Endothelial cell of umbilical vein (primary cell): ENCODE measurements around the gene SPATA2L. TPM values are rescaled to one million over a fixed set of nuclear protein-coding genes. Genes with fewer than 3 reads are reported as not detected.
A peak's percentile ranks its signal among the peaks of the same experiment; 100 is the strongest.

ENCODE experiments used
- BruUV-seq: library from RNA; stranded (reverse); fragments of 400-500 nt; replicated peaks from 2 replicates; lab custom pipeline; 2021; lab: Mats Ljungman, UMichigan
- CTCF ChIA-PET: fragments of 300-600, 350-600 bp; sonication (Branson Sonifier 250); formaldehyde crosslinking; loops from one replicate; lab custom pipeline; 2021; ENCODE audit warnings: antibody characterized with exemption, inconsistent platforms; lab: Charles Lee
- POLR2A ChIA-PET: fragments of 300-600, 350-600 bp; sonication (Branson Sonifier 250); formaldehyde crosslinking; loops from one replicate; lab custom pipeline; 2021; ENCODE audit warnings: antibody characterized with exemption, inconsistent platforms; lab: Charles Lee
- DNase-seq: peaks from one replicate; pipeline ENCODE4 v3.0.0-alpha.2; 2011; ENCODE audit warnings: low read depth, low spot score
- FAIRE-seq: peaks from 2 replicates; lab custom pipeline; 2011; peaks lifted over from hg19 to GRCh38; lab: Jason Lieb, UNC
- H2AFZ ChIP-seq: 2 replicates; pipeline ENCODE4 v1.6.0; 2012; ENCODE audit warnings: low read depth, low read length, control low read depth, inconsistent platforms
- H3K27ac ChIP-seq: 2 replicates; pipeline ENCODE4 v1.5.1; 2011; ENCODE audit warnings: low read depth, mild to moderate bottlenecking, control low read depth, low read length, moderate library complexity; ENCODE audit not compliant: insufficient read depth
- H3K27me3 ChIP-seq, 2 experiments: 2 replicates each; pipeline versions ENCODE4 v1.6.0 to v1.6.1; 2011; ENCODE audit warnings: low read length in 2 of 2, mixed read lengths in 1 of 2; ENCODE audit not compliant: control insufficient read depth in 2 of 2, insufficient read depth in 2 of 2
- H3K36me3 ChIP-seq, 2 experiments: 2 replicates in 1 of 2; 3 replicates in 1 of 2; pipeline ENCODE4 v1.5.1; 2011; ENCODE audit warnings: low read length in 2 of 2, mild to moderate bottlenecking in 1 of 2, moderate library complexity in 1 of 2; ENCODE audit not compliant: control insufficient read depth in 2 of 2, insufficient read depth in 2 of 2; ENCODE audit errors: extremely low read depth in 1 of 2
- H3K4me1 ChIP-seq: 3 replicates; pipeline ENCODE4 v1.5.1; 2011; ENCODE audit warnings: mild to moderate bottlenecking, low read length; ENCODE audit not compliant: control insufficient read depth, insufficient read depth; ENCODE audit errors: extremely low read depth
- H3K4me2 ChIP-seq: 2 replicates; pipeline ENCODE4 v1.6.1; 2011; ENCODE audit warnings: low read length, control low read depth, mixed read lengths; ENCODE audit not compliant: insufficient read depth
- H3K4me3 ChIP-seq, 3 experiments: fragments of 200-600 bp in 1 of 3; sonication (generic), shearing (Covaris generic) in 1 of 3; replicated peaks in 1 of 3; 2 replicates each; pipeline ENCODE4 v1.5.1; 2011 to 2016; ENCODE audit warnings: control low read depth in 3 of 3, low read length in 3 of 3, mild to moderate bottlenecking in 2 of 3, inconsistent platforms in 1 of 3, low read depth in 1 of 3, moderate library complexity in 1 of 3; ENCODE audit not compliant: insufficient read depth in 1 of 3
- H3K79me2 ChIP-seq: 2 replicates; pipeline ENCODE4 v1.6.0; 2012; ENCODE audit warnings: low read length, inconsistent platforms; ENCODE audit not compliant: control insufficient read depth, insufficient read depth
- H3K9ac ChIP-seq: replicated peaks from 2 replicates; pipeline ENCODE3; 2011; ENCODE audit warnings: low read length, control low read depth; ENCODE audit not compliant: insufficient read depth; ENCODE audit errors: extremely low read depth
- H3K9me1 ChIP-seq: replicated peaks from 3 replicates; pipeline ENCODE4 v1.6.0; 2011; ENCODE audit warnings: mild to moderate bottlenecking, low read length; ENCODE audit not compliant: control insufficient read depth, insufficient read depth; ENCODE audit errors: extremely low read depth
- H3K9me3 ChIP-seq: replicated peaks from 2 replicates; pipeline ENCODE4 v1.5.1; 2012; ENCODE audit warnings: low read length, inconsistent platforms; ENCODE audit not compliant: control insufficient read depth, insufficient read depth
- H4K20me1 ChIP-seq: replicated peaks from 2 replicates; pipeline ENCODE3; 2011; ENCODE audit warnings: mild to moderate bottlenecking, low read length; ENCODE audit not compliant: control insufficient read depth, insufficient read depth; ENCODE audit errors: extremely low read depth
- EZH2 ChIP-seq: IDR thresholded peaks from 2 replicates; pipeline ENCODE4 v1.6.1; 2012; ENCODE audit warnings: borderline replicate concordance, low read depth, mild to moderate bottlenecking, moderate library complexity, low read length, inconsistent platforms; ENCODE audit not compliant: severe bottlenecking
- GATA2 ChIP-seq: IDR thresholded peaks from 2 replicates; pipeline ENCODE4 v1.7.0; 2011; ENCODE audit warnings: low read depth, mild to moderate bottlenecking, moderate library complexity, mixed read lengths, low read length; ENCODE audit not compliant: insufficient read length, insufficient read depth
- JUN ChIP-seq: IDR thresholded peaks from 2 replicates; pipeline ENCODE4 v1.6.1; 2011; ENCODE audit warnings: borderline replicate concordance, low read depth; ENCODE audit not compliant: insufficient read length, insufficient read depth
- MAX ChIP-seq: IDR thresholded peaks from 2 replicates; pipeline ENCODE4 v1.6.1; 2011; ENCODE audit not compliant: insufficient read depth, insufficient read length
- MYC ChIP-seq: IDR thresholded peaks from one replicate; pipeline ENCODE4 v1.6.1; 2011; ENCODE audit warnings: mild to moderate bottlenecking, low read depth, low read length
- POLR2A ChIP-seq: IDR thresholded peaks from 2 replicates; pipeline ENCODE4 v1.6.1; 2012; ENCODE audit warnings: low read depth, mild to moderate bottlenecking, control low read depth, low read length
- POLR2AphosphoS5 ChIP-seq: IDR thresholded peaks from 2 replicates; pipeline ENCODE4 v1.6.1; 2012; ENCODE audit warnings: low read depth, mild to moderate bottlenecking, control low read depth, low read length, moderate library complexity; ENCODE audit not compliant: insufficient read depth
- dilution Hi-C: fragments of 300-500 bp; cut with MboI; formaldehyde crosslinking; loops from one replicate; pipeline ENCODE4 v1.15.0; 2019; ENCODE audit warnings: low sequenced_read_pairs; ENCODE audit not compliant: extremely low pct_ligation_motif_present
- intact Hi-C: fragments of 100-400 bp; cut with micrococcal nuclease; formaldehyde crosslinking; loops from one replicate; pipeline ENCODE4 v1.10.0; 2022
- polyA plus RNA-seq, 4 experiments: library from polyadenylated mRNA; depleted of rRNA in 3 of 4; stranded (reverse) in 3 of 4; unstranded in 1 of 4; fragments of >200 nt; gene quantifications; 2 replicates each; pipeline versions ENCODE4 v1.2.1 to v1.2.3, GENCODE V29; 2011 to 2012; ENCODE audit warnings: missing spikeins in 1 of 4
- total RNA-seq: library from RNA; stranded (reverse); gene quantifications from 2 replicates; pipeline ENCODE4 v1.2.3, GENCODE V29; 2021

SPATA2L gene
- total and polyA plus RNA-seq, 2 donors (not counting 3 experiments of a cell fraction or from before 2014, with no cell fraction given), result 7.3 to 7.4 TPM

- H3K27ac ChIP-seq, result no peak overlapping the region
- dilution Hi-C loops (no loop called here), intact Hi-C loops (no loop called here)
- FAIRE-seq (no peak), DNase-seq (no peak)
- no peak overlapping the region for H3K4me3 ChIP-seq
- no peaks in the 10 kb centered on the region for H3K79me2 ChIP-seq
- no peaks in the 10 kb centered on the region for H3K27me3 ChIP-seq
- TF ChIP-seq POLR2A (no peak), POLR2AphosphoS5 (peak; percentile 12), EZH2 (no peak), JUN (no peak), MAX (no peak), GATA2 (no peak), MYC (no peak)
- CTCF ChIA-PET, result interaction anchor here (1.0 to 1.2 kb wide), 2 partner anchors 33 to 126 kb away, joined by 3 to 6 read pairs; no protein-coding TSS in a partner anchor
- H3K9me3 ChIP-seq, result no peaks in the 10 kb centered on the region
- H3K4me2 ChIP-seq, result no peak overlapping the region
- H3K4me1 ChIP-seq, result no peaks in the 10 kb centered on the region
- H4K20me1 ChIP-seq, result no peaks in the 10 kb centered on the region
- POLR2A ChIA-PET, result interaction anchor here (0.6 kb wide), 1 partner anchor 36 kb away, joined by 3 read pairs; no protein-coding TSS in a partner anchor
- H3K9me1 ChIP-seq, result no peaks in the 10 kb centered on the region
- no peak overlapping the region for H2AFZ ChIP-seq
- TSS peak; percentile 6 for BruUV-seq
- no peak overlapping the region for H3K9ac ChIP-seq
- H3K36me3 ChIP-seq, result peaks cover 24 to 53% of the 10 kb centered on the region in 2 experiments
Measured at GRCh38 chr16:89738538-89739317, 37.2 kb upstream of the SPATA2L start.
